GM19452 (cell line): ENCODE results near the gene SLC39A11.
"Not testable (repeated sequence)": the region's sequence is repeated elsewhere in the genome, so short reads cannot be mapped to it uniquely, and the experiment has no call there.

Experiments used
- ATAC-seq: cut with Tn5 transposase; IDR thresholded peaks from one replicate; pipeline ENCODE4 v1.9.1; 2021; ENCODE audit not compliant: unreplicated experiment

SLC39A11 gene

GRCh38 chr17:72846399-72846798 is 246.1 kb downstream of the SLC39A11 start:
- ATAC-seq: no peak

- ATAC-seq: no peak
Measured at GRCh38 chr17:72843591-72843990, 248.9 kb downstream of the SLC39A11 start.

- ATAC-seq: no peak
Measured at GRCh38 chr17:72840019-72840418, 252.5 kb downstream of the SLC39A11 start.

- no peak for ATAC-seq
Measured at GRCh38 chr17:72839131-72839725, 253.3 kb downstream of the SLC39A11 start.

- no peak for ATAC-seq
Measured at GRCh38 chr17:72838581-72838980, 253.9 kb downstream of the SLC39A11 start.

- ATAC-seq: no peak
Measured at GRCh38 chr17:72838068-72838467, 254.4 kb downstream of the SLC39A11 start.

- ATAC-seq: no peak
Measured at GRCh38 chr17:72837335-72837734, 255.2 kb downstream of the SLC39A11 start.

GRCh38 chr17:72833128-72833765 is 259.2 kb downstream of the SLC39A11 start:
- ATAC-seq: no peak

- ATAC-seq: no peak
Measured at GRCh38 chr17:72832306-72832705, 260.2 kb downstream of the SLC39A11 start.

GRCh38 chr17:72829883-72830282 is 262.6 kb downstream of the SLC39A11 start:
- ATAC-seq: no peak

GRCh38 chr17:72826602-72827001 is 265.9 kb downstream of the SLC39A11 start:
- no peak for ATAC-seq

GRCh38 chr17:72826059-72826458 is 266.4 kb downstream of the SLC39A11 start:
- not testable (repeated sequence) for ATAC-seq

GRCh38 chr17:72825218-72825617 is 267.3 kb downstream of the SLC39A11 start:
- ATAC-seq: no peak

- ATAC-seq: not testable (repeated sequence)
Measured at GRCh38 chr17:72824267-72824666, 268.2 kb downstream of the SLC39A11 start.

GRCh38 chr17:72822358-72823023 is 270.0 kb downstream of the SLC39A11 start:
- no peak for ATAC-seq

GRCh38 chr17:72816406-72816805 is 276.1 kb downstream of the SLC39A11 start:
- ATAC-seq: no peak

- ATAC-seq: no peak
Measured at GRCh38 chr17:72813481-72813880, 279.0 kb downstream of the SLC39A11 start.

GRCh38 chr17:72812823-72813222 is 279.7 kb downstream of the SLC39A11 start:
- no peak for ATAC-seq

- no peak for ATAC-seq
Measured at GRCh38 chr17:72811976-72812687, 280.4 kb downstream of the SLC39A11 start.

- no peak for ATAC-seq
Measured at GRCh38 chr17:72810991-72811508, 281.4 kb downstream of the SLC39A11 start.

GRCh38 chr17:72806011-72806410 is 286.5 kb downstream of the SLC39A11 start:
- ATAC-seq: no peak
